DMS 273 (cell line): ENCODE results near the gene SLC37A4.
"Not testable (repeated sequence)": the region's sequence is repeated elsewhere in the genome, so short reads cannot be mapped to it uniquely, and the experiment has no call there.

Source experiments
- DNase-seq: peaks from one replicate; lab custom pipeline; 2025; ENCODE audit not compliant: unreplicated experiment; lab: John Stamatoyannopoulos, UW

SLC37A4 gene

DNA sequence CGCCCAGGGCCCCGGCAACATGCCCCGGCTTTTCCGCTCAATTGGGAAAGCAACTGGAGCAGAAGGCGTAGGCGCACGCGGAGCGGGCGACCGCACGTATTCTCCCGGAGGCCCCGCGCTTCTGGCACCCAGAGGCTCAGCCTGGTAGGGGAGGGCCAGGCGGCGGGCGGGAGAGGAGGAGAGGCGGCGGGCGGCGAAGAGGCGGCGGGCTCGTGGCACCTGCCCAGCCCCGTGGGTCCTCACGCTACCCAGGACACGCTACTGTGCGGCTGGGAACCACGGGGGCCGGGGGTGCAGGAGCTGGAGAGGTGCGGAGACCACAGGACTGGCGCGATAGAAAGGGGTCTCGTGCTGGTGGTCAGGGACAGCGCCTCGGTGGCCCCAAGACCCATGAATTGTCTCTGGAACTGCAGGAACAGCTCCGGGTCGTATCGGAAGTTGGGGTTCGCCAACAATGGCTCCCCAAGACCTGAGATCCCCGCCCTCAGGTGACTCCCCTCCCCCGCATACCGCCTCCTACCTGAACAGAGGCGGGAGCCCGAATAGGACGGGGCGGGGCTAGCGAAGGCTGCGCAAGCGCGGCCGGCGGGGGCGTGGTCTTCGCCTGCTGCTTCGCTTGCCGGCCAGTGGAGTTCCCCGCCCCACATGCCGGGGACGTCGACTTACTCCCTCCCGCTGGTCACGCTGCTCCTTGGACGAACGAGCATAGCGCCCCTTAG lies at the start of gene SLC37A4:
Gene SLC37A4, minus strand, starts transcription at position 549 of the 719 bp plus-strand sequence.
- peak; percentile 98 for DNase-seq

DNA sequence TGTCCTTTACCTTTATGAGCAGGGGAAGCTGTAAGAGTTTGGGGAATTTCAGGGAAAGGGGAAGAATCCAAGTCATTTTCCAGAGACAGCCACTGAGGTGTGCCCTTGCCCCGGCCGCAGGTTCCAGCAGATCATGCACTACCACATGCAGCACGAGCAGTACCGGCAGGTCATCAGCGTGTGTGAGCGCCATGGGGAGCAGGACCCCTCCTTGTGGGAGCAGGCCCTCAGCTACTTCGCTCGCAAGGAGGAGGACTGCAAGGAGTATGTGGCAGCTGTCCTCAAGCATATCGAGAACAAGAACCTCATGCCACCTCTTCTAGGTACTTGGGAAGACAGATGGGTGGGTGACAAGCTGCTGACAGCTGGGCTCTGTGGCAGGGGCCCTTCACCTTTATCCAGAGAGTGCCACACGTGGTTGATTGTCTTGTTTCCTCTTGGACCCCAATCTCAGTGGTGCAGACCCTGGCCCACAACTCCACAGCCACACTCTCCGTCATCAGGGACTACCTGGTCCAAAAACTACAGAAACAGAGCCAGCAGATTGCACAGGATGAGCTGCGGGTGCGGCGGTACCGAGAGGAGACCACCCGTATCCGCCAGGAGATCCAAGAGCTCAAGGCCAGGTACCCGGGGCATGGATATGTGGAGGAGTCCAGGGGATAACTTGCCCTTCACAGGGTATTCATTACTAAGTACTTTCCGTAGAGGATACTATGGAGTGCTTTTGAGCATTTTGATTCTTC lies 48.2 kb upstream of the SLC37A4 start:
- no peak for DNase-seq

DNA sequence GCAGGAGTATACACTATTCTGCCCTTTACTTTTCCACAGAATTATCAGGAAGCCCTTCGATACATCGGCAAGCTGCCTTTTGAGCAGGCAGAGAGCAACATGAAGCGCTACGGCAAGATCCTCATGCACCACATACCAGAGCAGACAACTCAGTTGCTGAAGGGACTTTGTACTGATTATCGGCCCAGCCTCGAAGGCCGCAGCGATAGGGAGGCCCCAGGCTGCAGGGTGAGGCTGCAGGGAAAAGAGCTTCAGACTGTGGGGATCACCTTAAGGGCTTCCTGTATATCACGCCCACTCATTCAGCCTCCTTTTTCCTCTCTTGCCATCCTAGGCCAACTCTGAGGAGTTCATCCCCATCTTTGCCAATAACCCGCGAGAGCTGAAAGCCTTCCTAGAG lies 47.2 kb upstream of the SLC37A4 start:
- no peak for DNase-seq

DNA sequence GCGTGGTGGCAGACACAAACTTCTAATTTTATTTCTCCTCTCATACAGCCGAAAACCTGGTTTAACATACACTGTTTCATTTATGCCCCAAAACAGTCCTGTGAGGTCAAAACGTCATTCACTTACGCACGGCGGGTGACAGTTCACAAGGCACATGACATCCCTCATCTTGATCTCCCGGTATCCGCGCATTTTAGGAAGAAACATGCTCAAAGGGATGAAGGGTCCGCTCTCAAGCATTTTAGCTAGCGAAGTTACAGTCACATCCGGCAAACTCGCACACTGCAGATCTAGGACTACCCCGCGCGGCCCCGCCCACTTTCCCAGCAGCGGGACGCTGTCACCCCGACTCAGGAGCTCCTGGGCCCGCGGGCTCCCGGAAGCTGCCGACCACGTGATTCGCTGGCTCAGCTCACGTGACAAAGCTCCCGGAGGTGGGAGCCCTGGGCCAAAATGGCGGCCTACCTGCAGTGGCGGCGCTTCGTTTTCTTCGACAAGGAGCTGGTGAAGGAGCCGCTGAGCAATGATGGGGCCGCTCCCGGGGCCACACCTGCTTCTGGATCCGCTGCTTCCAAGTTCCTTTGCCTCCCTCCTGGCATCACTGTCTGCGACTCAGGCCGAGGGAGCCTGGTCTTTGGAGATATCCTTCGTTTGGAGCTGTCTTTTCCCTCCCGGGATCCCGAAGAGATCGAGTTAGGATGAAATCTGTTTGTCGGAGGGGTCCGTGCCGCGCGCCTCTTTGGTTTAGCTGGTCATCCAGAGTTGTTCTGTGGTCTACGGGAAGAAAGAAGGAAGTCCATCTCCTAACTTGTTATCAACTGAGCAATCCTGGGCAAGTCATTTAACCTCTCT lies 36.9 kb upstream of the SLC37A4 start, which contains the start of gene VPS11:
Gene VPS11, plus strand, starts transcription at position 448 of the 852 bp plus-strand sequence. Its CDS starts 6 bp downstream, at position 454.
- DNase-seq = peak; percentile 97

DNA sequence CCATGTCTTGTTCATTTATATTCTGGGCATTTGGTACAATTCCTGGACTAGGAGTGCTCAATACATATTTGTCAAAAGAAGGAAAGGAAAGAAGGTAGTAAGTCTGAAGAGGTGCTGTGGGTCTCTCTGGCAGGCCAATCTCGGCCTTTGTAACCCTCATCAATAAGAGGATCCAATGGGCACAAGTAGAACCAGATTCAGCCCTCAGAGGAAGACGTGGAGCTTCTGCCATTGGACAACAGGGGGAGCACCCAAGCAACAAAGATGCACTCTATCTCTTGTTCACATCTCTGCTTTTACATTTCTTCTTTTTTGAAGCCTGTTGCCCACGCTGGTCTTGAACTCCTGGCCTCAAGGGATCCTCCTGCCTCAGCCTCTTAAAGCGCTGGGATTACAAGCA lies 34.7 kb upstream of the SLC37A4 start:
- peak; percentile 41 for DNase-seq

DNA sequence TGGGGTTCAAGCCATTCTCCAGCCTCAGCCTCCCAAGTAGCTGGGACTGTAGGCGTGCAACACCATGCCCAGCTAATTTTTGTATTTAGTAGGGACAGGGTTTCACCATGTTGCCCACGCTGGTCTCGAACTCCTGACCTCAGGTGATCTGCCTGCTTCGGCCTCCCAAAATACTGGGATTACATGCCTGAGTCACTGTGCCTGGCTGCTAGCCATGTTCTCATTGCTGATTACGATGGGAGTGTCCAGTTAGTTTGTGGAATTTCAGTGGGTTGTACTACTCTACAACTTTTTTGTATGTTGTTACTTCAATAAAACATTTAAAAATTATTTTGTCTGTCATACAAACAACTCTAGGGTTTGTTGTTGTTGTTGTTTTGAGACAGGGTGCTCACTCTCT lies 32.1 kb upstream of the SLC37A4 start:
- no peak for DNase-seq

DNA sequence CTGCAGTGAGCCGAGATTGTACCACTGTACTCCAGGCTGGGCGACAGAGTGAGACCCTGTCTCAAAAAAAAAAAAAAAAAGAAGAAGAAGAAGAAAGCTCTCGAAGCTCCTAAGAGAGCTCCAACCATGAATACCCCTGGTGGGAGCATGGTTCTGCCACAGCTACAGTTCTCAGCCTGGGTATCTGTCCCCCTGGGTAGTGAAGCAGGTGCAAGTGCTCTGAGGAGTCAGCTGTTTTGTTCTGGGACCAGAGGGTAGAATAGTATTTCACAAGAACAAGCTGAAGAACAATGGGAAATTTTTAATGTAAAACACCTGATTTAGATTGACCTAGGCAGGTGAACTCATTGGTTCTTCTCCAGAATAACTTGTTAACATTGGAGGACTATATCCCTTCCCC lies 30.6 kb upstream of the SLC37A4 start:
- DNase-seq = no peak

DNA sequence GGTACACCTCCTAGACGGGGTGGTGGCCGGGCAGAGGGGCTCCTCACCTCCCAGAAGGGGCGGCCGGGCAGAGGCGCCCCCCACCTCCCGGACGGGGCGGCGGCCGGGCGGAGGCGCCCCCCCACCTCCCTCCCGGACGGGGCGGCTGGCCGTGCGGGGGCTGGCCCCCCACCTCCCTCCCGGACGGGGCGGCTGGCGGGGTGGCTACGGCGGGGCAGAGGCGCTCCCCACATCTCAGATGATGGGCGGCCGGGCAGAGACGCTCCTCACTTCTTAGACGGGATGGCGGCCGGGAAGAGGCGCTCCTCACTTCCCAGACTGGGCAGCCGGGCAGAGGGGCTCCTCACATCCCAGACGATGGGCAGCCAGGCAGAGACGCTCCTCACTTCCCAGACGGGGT lies 28.5 kb upstream of the SLC37A4 start:
- not testable (repeated sequence) for DNase-seq

DNA sequence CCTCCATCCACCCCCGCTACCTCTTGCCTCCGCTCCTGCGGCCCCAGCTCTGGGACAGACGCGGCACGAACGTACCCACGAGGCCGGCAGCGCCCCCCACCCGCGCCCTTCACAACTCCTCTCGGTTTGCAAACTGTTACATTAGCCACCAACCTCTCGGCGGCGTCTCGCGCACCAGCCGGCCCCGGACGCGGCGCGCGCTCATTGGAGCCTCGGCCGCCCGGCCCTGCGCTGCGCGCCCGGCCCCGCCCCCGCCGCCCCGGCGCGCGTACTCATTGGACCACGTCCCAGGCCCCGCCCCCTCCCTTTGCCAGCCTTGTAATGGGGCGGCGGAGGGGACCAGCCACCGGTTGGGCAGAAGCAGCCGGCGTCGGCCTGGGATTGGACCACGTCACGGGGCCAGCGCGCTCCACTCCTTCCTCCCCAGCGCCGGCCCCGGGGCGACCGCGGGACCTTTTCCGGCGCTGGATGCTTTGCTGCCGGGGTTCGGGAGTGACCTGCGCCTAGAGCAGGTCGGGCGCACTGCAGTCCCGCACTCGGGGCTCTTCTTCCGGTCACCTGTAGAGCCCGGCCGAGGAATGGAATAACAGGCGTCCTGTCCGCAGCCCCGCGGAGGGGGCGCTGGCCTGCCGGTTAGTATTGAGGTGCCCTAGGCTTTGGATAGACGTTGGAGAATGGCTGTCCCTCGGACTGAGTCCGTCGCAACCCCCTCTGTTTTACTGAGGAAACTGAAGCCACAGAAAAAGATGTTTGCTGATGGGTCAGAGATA lies 26.5 kb upstream of the SLC37A4 start, which contains the start of gene HYOU1:
Gene HYOU1, minus strand, starts transcription at position 206 of the 770 bp plus-strand sequence. CDS start 1,045 bp downstream, outside the sequence.
- peak; percentile 97 for DNase-seq

DNA sequence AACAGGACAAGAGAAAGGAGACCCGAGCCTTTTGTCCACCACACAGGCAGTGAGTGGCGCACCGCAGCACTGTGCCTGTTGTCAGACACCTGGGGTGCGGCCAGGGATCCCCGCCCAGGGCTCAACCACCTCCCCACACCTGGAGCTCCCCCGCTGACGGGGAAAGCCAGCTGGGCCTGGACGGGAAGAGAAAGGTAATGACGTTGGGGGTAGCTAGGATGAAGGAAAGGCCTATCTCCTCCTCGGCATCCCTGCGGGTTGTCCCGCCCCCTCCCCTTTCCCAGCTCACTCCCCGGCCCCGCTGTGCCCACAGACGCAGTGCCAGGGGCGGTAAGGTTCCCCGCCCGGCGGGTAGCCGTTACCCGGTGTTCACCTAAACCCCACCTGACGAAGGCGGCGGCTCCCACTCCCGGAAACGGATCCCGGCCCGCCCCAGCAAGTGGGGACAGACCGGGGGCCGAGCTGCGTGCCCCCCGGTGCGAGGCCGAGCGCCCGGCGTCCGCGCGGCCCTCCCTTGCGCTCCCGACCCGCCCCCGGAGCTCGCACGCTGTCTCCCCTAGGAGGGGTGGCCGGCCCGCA lies 25.8 kb upstream of the SLC37A4 start:
- DNase-seq = peak; percentile 42

DNA sequence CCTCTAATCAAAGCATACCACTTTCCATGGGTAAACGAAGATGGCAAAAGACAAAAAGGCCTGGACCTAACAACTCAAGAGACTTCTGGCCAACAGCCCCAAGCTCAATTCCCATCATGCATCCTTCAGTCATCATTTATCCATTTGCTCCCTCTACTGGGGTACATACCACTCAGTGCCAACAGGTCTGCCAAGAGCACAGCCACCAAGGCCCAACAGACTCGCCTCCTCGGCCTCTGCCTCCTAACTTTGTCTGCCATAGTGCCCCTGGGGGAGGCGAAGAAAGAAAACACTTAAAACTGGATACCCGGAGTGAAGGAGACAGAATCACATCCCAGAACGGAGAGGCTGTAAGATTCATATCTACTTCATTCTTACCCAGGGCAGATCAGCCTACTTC lies 25.2 kb upstream of the SLC37A4 start:
- DNase-seq = peak; percentile 45

DNA sequence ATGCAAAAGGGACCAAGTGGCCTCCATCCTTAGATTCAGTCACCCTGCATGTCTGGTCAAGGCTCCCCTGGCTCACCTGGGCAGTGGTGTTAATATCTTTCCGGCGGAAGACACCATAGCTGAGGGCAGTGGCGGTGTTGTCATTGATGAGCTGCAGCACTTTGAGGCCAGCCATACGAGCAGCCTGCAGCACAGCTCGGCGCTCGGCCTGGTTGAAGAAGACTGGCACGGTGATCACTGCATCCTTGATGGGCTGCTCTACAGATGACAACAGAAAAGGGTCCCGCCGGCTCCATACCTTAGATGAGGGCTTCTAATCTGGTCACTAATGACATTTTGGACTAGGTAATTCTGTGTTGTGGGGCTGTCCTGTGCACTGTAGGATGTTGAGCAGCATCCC lies 23.7 kb upstream of the SLC37A4 start:
- DNase-seq = no peak

DNA sequence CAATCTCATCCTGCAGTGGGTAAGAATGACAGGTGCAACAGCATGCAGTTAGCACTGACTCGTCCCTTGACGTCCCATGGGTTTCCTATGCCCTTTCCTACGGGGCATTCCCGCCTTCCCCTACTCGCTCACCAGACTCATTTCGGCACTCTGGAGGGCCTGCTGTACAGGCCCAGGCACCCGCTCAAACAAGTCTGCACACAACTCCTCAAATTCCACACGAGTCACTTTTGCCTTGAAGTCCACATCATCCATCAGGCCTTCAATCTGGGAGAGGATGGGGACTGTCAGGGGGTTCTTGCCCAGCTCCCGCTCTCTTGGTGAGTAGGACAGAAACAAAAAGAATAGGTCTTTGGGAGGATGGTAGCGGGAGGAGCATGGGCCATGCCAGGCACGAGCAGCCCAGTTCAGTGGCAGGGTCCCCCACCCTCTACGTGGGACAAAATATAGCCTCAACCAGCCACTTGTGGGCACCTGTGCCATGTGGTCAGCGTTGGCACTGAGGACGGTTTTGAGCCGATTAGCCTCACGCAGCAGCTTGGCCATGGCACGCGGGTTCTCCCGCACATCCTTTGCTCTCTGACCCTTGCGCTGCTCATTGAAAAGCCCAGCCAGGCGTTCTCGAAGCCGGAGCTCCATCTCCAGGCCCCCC lies 21.6 kb upstream of the SLC37A4 start:
- DNase-seq = no peak

DNA sequence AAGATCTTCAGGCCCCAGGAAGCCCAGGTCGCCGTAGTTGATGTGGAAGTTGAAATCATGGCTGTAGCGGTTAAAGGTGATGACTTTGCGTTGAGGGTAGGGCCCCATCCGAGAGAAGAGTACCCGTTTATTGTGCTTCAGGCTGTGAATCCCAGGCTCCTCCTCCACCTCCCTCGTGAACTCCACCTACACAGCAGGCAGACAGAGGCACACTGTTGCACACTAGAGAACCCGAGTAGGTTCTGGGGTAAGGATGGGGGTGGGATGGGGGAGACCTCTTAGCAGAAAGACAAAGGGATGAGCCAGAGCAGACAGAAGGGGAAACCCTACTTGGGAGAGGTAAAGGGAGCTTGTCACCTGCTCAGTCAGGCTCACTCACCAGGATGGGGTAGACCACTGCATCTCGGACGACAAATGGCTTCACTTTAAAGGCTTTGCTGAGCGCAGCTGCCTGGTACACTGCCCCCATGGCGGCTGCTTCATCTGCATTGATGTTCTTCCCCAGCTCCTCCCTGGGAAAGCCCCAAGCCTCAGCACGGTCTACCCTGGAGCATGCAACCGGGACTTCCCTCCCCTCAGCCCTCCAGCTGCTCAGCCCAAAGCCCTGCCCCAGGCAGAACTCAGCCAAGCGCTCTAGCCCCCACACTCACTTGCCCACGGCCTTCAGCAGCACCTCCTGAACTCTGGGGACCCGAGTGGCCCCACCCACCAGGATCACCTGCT lies 20.9 kb upstream of the SLC37A4 start:
- no peak for DNase-seq

DNA sequence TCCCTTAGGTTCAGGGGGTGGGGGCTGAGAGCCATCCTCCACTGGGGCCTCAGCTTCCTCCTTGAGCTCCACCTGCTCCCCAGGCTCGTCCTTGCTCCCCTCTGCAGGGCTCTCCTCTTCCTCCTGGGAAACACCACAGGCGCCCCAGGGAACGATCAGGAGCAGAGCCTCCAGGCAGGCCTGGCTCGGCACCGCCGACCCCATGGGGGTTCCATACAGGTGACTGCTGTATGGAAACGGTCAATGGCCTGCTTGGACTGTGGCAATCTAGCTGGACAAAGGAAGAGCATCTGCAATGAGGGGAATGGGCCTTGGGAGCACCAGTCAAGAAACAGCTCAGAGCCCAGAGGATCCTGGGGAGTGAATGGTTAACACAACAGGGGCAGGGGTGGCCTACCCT lies 18.4 kb upstream of the SLC37A4 start:
- DNase-seq = no peak

DNA sequence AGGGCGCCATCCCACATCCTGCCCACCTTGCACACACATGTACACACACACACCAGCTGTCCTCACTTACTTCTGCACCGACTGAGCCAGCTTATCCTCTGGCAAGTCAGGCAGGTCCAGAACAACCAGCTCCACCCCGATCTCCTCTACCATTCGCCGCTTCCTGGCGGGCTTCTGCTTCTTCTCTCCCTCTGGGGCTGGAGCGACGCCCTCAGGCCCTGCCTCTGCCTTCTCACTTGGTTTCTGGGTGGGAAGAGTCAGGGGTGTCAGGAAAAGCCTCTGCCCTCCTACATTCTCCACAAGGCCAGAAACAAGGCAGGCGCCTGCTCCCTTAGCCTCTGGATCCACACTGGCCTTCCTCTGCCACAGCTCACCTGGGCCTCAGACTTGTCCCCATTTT lies 18.0 kb upstream of the SLC37A4 start:
- no peak for DNase-seq

DNA sequence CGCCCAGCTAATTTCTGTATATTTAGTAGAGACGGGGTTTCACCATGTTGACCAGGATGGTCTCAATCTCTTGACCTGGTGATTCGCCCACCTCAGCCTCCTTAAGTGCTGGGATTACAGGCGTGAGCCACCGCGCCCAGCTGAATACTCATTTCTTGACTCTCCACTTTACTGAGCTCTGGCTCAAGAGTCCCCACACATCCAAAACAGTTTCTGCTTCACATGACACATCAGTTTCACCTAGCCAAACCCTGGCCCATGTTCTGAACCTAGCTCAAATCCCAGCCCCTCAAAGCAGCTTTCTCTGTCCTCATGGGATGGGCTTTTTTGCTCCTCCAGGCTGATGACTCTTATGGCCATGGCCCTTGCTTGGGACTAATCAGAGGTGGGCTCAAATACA lies 16.5 kb upstream of the SLC37A4 start:
- no peak for DNase-seq

DNA sequence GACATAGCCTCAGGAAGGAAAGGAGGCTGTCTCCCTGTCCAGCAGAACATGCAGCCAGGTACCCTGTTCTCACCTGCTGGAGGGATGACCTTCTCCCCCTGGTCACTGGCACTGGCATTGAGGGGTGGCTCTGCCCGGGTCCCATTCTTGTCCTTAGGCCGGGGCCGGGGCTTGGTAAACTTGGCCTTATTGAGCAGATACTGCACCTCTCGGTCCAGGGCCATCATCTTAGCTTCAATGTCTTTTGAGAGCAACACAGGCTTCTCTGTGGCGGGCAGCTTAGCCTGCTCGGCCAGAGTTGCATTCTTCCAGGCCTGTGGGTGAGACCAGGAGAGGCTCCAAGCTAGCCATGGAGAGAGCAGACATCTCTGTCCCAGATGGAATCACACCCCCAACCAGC lies 15.8 kb upstream of the SLC37A4 start:
- no peak for DNase-seq

DNA sequence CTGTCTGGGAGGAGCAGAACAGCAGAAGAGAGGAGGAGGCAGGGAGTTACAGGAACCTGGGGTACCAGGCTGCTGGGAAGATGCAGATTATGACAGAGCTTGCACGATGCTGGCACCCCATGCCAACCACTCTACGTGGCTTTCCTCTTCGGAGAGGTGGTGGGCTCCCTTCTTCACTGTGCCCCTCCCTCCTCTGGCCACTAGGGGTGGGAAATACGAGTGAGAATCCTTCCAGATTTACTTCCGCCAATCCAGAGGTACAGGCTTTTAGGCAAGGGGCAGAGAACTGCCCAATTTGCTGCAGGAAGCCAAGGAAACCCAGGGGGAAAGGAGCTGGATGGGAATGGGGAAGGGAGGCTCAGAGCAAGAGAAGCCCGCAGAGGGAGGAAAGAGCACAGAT lies 14.0 kb upstream of the SLC37A4 start:
- DNase-seq = peak; percentile 29
